Lower leg skin (tissue), 3 donors: Measurements from ENCODE around the gene AKIRIN2.

ENCODE experiments used
- POLR2A ChIP-seq, 2 donors: fragments of 450-650 bp; IDR thresholded peaks; one replicate each; pipeline ENCODE4 v1.6.1; 2016 to 2017; ENCODE audit warnings: antibody characterized with exemption in 2 of 2, mild to moderate bottlenecking in 1 of 2, moderate library complexity in 1 of 2
- TF ChIP-seq, protein P1 (sequence below), 3 donors: fragments of 450-650 bp; IDR thresholded peaks; one replicate each; pipeline ENCODE4 v1.5.1; 2016; ENCODE audit warnings: antibody characterized with exemption in 3 of 3, mild to moderate bottlenecking in 3 of 3, moderate library complexity in 2 of 3

DNA sequence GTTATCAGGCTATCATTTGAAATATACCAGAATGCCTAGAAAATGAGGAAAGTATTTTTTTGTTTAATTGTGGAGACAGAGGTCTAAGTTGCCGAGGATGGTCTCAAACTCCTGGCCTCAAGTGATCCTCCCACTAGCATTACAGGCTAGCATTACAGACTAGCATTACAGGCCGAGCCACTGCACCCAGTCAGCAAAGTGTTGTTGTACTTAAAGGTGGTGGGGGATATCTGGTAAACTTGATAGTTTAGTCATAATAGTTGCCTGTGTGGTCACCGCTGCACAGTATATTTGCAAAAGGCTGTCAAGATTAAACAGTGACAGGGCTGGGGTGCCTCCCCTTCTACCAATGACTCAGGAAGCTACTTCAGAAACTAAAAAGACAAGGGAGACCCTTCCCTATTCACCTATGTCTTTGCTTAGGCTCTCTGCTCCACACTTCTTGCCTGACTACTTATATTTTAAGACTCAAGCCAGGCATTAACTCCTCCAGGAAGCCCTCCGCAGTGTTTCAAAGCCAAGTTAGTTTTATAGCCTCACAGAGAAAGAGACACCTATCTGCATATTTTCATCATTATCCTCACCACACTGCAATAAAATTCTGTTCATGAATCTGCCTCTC is 3.1 kb upstream of the AKIRIN2 start:
- TF ChIP-seq, protein P1, sequence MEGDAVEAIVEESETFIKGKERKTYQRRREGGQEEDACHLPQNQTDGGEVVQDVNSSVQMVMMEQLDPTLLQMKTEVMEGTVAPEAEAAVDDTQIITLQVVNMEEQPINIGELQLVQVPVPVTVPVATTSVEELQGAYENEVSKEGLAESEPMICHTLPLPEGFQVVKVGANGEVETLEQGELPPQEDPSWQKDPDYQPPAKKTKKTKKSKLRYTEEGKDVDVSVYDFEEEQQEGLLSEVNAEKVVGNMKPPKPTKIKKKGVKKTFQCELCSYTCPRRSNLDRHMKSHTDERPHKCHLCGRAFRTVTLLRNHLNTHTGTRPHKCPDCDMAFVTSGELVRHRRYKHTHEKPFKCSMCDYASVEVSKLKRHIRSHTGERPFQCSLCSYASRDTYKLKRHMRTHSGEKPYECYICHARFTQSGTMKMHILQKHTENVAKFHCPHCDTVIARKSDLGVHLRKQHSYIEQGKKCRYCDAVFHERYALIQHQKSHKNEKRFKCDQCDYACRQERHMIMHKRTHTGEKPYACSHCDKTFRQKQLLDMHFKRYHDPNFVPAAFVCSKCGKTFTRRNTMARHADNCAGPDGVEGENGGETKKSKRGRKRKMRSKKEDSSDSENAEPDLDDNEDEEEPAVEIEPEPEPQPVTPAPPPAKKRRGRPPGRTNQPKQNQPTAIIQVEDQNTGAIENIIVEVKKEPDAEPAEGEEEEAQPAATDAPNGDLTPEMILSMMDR (IDR thresholded peaks at IDR 0.05), result no peak
- TF ChIP-seq POLR2A (IDR thresholded peaks at IDR 0.05), result no peak
